HL-60 (cell line): Measurements from ENCODE around the gene DIP2B.

ENCODE experiments used
- GABPA ChIP-seq: IDR thresholded peaks from 2 replicates; pipeline ENCODE4 v1.6.1; 2012; ENCODE audit warnings: low read depth
- POLR2AphosphoS5 ChIP-seq: IDR thresholded peaks from 2 replicates; pipeline ENCODE4 v1.6.1; 2012; ENCODE audit warnings: low read depth
- SPI1 ChIP-seq: IDR thresholded peaks from 2 replicates; pipeline ENCODE4 v1.6.1; 2012; ENCODE audit warnings: low read depth, mild to moderate bottlenecking, borderline replicate concordance
- TF ChIP-seq, protein P1 (sequence below): IDR thresholded peaks from one replicate; pipeline ENCODE4 v1.5.1; 2011; ENCODE audit warnings: low read length, control low read depth, inconsistent platforms; ENCODE audit not compliant: insufficient read depth
- TF ChIP-seq, protein P2 (sequence below): IDR thresholded peaks from 2 replicates; pipeline ENCODE4 v1.6.1; 2012; ENCODE audit warnings: low read depth; ENCODE audit not compliant: insufficient replicate concordance

DNA sequence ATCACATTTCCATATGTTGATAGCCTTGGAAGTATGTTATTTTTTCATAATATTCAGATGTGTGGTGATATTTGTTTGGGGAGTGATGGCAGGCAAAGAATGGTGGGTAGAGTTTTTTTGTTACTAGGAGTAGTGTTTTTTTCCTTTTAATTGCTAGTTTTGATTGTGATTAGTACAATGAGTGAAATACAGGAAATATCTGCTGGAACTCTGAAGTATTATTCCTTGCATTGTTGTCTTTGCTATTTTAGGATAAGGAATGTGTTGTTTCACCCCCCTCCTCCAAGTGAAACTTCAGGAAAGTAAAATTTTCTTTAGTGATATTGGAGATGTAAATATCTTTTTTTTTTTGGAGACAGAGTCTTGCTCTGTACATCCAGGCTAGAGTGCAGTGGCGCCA, 105.4 kb downstream of the DIP2B start:
- TF ChIP-seq, protein P1, sequence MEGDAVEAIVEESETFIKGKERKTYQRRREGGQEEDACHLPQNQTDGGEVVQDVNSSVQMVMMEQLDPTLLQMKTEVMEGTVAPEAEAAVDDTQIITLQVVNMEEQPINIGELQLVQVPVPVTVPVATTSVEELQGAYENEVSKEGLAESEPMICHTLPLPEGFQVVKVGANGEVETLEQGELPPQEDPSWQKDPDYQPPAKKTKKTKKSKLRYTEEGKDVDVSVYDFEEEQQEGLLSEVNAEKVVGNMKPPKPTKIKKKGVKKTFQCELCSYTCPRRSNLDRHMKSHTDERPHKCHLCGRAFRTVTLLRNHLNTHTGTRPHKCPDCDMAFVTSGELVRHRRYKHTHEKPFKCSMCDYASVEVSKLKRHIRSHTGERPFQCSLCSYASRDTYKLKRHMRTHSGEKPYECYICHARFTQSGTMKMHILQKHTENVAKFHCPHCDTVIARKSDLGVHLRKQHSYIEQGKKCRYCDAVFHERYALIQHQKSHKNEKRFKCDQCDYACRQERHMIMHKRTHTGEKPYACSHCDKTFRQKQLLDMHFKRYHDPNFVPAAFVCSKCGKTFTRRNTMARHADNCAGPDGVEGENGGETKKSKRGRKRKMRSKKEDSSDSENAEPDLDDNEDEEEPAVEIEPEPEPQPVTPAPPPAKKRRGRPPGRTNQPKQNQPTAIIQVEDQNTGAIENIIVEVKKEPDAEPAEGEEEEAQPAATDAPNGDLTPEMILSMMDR = no peak
- TF ChIP-seq GABPA (no peak), POLR2AphosphoS5 (no peak), SPI1 (no peak)
- TF ChIP-seq, protein P2, sequence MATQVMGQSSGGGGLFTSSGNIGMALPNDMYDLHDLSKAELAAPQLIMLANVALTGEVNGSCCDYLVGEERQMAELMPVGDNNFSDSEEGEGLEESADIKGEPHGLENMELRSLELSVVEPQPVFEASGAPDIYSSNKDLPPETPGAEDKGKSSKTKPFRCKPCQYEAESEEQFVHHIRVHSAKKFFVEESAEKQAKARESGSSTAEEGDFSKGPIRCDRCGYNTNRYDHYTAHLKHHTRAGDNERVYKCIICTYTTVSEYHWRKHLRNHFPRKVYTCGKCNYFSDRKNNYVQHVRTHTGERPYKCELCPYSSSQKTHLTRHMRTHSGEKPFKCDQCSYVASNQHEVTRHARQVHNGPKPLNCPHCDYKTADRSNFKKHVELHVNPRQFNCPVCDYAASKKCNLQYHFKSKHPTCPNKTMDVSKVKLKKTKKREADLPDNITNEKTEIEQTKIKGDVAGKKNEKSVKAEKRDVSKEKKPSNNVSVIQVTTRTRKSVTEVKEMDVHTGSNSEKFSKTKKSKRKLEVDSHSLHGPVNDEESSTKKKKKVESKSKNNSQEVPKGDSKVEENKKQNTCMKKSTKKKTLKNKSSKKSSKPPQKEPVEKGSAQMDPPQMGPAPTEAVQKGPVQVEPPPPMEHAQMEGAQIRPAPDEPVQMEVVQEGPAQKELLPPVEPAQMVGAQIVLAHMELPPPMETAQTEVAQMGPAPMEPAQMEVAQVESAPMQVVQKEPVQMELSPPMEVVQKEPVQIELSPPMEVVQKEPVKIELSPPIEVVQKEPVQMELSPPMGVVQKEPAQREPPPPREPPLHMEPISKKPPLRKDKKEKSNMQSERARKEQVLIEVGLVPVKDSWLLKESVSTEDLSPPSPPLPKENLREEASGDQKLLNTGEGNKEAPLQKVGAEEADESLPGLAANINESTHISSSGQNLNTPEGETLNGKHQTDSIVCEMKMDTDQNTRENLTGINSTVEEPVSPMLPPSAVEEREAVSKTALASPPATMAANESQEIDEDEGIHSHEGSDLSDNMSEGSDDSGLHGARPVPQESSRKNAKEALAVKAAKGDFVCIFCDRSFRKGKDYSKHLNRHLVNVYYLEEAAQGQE = no peak
